ENCODE data around the gene SLC14A1.

DNA sequence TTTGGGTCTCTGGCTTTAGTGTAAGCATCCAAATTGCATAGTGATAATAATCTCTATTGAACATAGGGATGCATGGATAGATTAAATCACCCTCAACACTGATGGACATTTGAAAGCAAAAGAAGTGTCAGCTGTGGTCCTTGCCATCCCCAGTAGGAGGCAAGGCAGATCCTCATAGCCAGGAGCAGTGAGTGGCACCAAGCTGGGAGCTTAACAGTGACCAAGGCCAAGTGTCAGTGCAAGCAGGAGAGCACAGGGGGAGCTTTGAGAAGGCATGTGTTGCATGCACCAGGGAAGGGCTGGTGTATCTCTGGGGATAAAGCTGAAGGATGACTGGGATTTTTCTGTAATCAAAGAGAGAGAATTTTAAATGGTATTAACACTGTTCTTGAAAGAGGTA, 14.7 kb downstream of the SLC14A1 start:
- TF ChIP-seq POLR2A (IDR thresholded peaks at IDR 0.05; ENCODE audit: low read depth, low read length) (no peak), POLR2AphosphoS5 (IDR thresholded peaks at IDR 0.05; ENCODE audit: low read depth, low read length) (no peak), TAF1 (IDR thresholded peaks at IDR 0.05; ENCODE audit: low read depth, low read length) (no peak), SPI1 (IDR thresholded peaks at IDR 0.05; ENCODE audit: low read depth, low read length) (no peak), PAX5 (IDR thresholded peaks at IDR 0.05; ENCODE audit: insufficient read depth, low read length, severe bottlenecking) (no peak), POU2F2 (IDR thresholded peaks at IDR 0.05; ENCODE audit: low read depth, low read length) (no peak)
